Measurements from ENCODE around the gene EGFL6.

DNA sequence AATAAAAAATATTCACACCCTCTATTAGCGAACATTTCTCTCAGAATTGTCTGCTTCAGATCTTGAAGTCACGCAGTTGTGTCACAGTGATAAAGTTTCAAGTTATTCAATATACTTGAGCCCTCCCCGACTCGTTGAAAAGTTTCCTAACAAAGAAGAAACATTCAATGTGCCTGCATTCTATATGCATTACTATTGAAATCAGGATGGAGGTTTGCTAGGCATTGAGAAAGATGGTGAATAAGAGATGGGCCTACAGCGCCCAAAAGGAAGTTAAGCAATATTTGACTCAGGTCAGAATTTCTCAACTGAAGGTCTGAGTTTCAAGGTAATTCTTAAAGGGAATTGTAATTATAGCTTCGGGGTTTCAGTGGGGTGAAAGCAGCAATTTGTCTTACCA, 89.7 kb downstream of the EGFL6 start:
- TF ChIP-seq POLR2A (IDR thresholded peaks at IDR 0.05) (no peak), CTCF (IDR thresholded peaks at IDR 0.05) (no peak)
